A172 (cell line): ENCODE data around the gene TRIM67. TPM values are rescaled to one million over a fixed set of nuclear protein-coding genes. Genes with fewer than 3 reads are reported as not detected.
"Not testable (repeated sequence)": the region's sequence is repeated elsewhere in the genome, so short reads cannot be mapped to it uniquely, and the experiment has no call there.

Experiments
- DNase-seq: peaks from one replicate; pipeline ENCODE4 v3.0.0-alpha.2; 2015; ENCODE audit warnings: low spot score
- total RNA-seq: library from RNA; depleted of rRNA; stranded (reverse); fragments of >200 nt; shearing (Covaris generic); gene quantifications from 2 replicates; pipeline ENCODE4 v1.2.3, GENCODE V29; 2014

Gene TRIM67
- total RNA-seq, 1 experiment from 2014 or later, result 0.05 TPM

- DNase-seq, result not testable (repeated sequence)
Measured at GRCh38 chr1:231158141-231158540, 3.7 kb upstream of the TRIM67 start.

- no peak for DNase-seq
Measured at GRCh38 chr1:231159202-231159962, 2.5 kb upstream of the TRIM67 start.

- DNase-seq, result no peak
Measured at GRCh38 chr1:231159963-231160761, 1.7 kb upstream of the TRIM67 start.

GRCh38 chr1:231160895-231161666 lies 777 bp upstream of the TRIM67 start:
- no peak for DNase-seq

GRCh38 chr1:231162297-231162969 lies 575 bp downstream of the TRIM67 start:
- DNase-seq, result peak; percentile 25

- DNase-seq, result no peak
Measured at GRCh38 chr1:231162970-231163829, 1.3 kb downstream of the TRIM67 start.

GRCh38 chr1:231163830-231164427 lies 2.1 kb downstream of the TRIM67 start:
- no peak for DNase-seq

GRCh38 chr1:231165371-231165770 lies 3.5 kb downstream of the TRIM67 start:
- DNase-seq, result no peak

- no peak for DNase-seq
Measured at GRCh38 chr1:231166398-231166797, 4.5 kb downstream of the TRIM67 start.

- DNase-seq, result no peak
Measured at GRCh38 chr1:231170875-231171274, 9.0 kb downstream of the TRIM67 start.

GRCh38 chr1:231171623-231172197 lies 9.9 kb downstream of the TRIM67 start:
- no peak for DNase-seq

- no peak for DNase-seq
Measured at GRCh38 chr1:231172411-231172810, 10.6 kb downstream of the TRIM67 start.

- DNase-seq, result no peak
Measured at GRCh38 chr1:231176421-231176820, 14.6 kb downstream of the TRIM67 start.

- DNase-seq, result no peak
Measured at GRCh38 chr1:231177226-231177625, 15.4 kb downstream of the TRIM67 start.

- DNase-seq, result no peak
Measured at GRCh38 chr1:231177936-231178335, 16.1 kb downstream of the TRIM67 start.

GRCh38 chr1:231178970-231179369 lies 17.1 kb downstream of the TRIM67 start:
- no peak for DNase-seq

GRCh38 chr1:231180034-231180433 lies 18.2 kb downstream of the TRIM67 start:
- no peak for DNase-seq

- no peak for DNase-seq
Measured at GRCh38 chr1:231181271-231181670, 19.4 kb downstream of the TRIM67 start.

GRCh38 chr1:231182317-231182716 lies 20.5 kb downstream of the TRIM67 start:
- no peak for DNase-seq
